Upper lobe of left lung (tissue), 6 donors: ENCODE results near the gene GABBR2. TPM values are rescaled to one million over a fixed set of nuclear protein-coding genes. Genes with fewer than 3 reads are reported as not detected.

ENCODE experiments used
- ATAC-seq, 2 donors: fragments of 200-7000 bp; cut with Tn5 transposase; one replicate each; pipeline ENCODE4 v1.9.1; 2022; ENCODE audit warnings: mild to moderate bottlenecking in 2 of 2, moderate library complexity in 2 of 2; ENCODE audit not compliant: low FRiP score in 2 of 2
- DNase-seq, 2 donors: peaks; one replicate each; pipeline ENCODE4 v3.0.0-alpha.2; 2019 to 2020
- H3K27ac ChIP-seq, 4 donors: fragments of 200-600 bp; sonication (generic); one replicate each; pipeline ENCODE4 v1.5.1; 2016 to 2019
- H3K27me3 ChIP-seq, 4 donors: fragments of 200-600 bp; sonication (generic); one replicate each; pipeline ENCODE4 v1.5.1; 2017 to 2019
- H3K36me3 ChIP-seq, 4 donors: fragments of 200-600 bp; sonication (generic); one replicate each; pipeline ENCODE4 v1.5.1; 2016 to 2019
- H3K4me1 ChIP-seq, 4 donors: fragments of 200-600 bp; sonication (generic); one replicate each; pipeline ENCODE4 v1.5.1; 2018 to 2019
- H3K4me3 ChIP-seq, 4 donors: fragments of 200-600 bp; sonication (generic); one replicate each; pipeline ENCODE4 v1.5.1; 2017 to 2019; ENCODE audit warnings: mild to moderate bottlenecking in 2 of 4, moderate library complexity in 1 of 4
- H3K9me3 ChIP-seq, 4 donors: fragments of 200-600 bp; sonication (generic); one replicate each; pipeline ENCODE4 v1.5.1; 2018 to 2019
- EP300 ChIP-seq, 4 donors: sonication (generic); formaldehyde crosslinking; IDR thresholded peaks; one replicate each; pipeline ENCODE4 v1.5.1; 2017; ENCODE audit warnings: antibody characterized with exemption in 4 of 4, control low read depth in 2 of 4
- POLR2A ChIP-seq, 4 donors: fragments of 450-650 bp; IDR thresholded peaks; one replicate each; pipeline ENCODE4 v1.5.1; 2016 to 2017; ENCODE audit warnings: antibody characterized with exemption in 4 of 4, mild to moderate bottlenecking in 2 of 4
- POLR2AphosphoS5 ChIP-seq, 2 donors: sonication (generic); formaldehyde crosslinking; IDR thresholded peaks; one replicate each; pipeline ENCODE4 v1.5.1; 2017; ENCODE audit warnings: antibody characterized with exemption in 2 of 2
- WGBS, 2 donors: methylation state at CpG; one replicate each; pipeline ENCODE4 v1.1.5; 2017 to 2018; 5-methylcytosine and 5-hydroxymethylcytosine counted together
- total RNA-seq, 6 donors: library from RNA; depleted of rRNA in 4 of 6; stranded (reverse); fragments of >200 nt in 4 of 6; gene quantifications; one replicate each; pipeline versions ENCODE4 v1.1.0 to v1.2.1, GENCODE V29; 2016 to 2021
- TF ChIP-seq, protein P1 (sequence below), 6 experiments: fragments of 450-650 bp in 4 of 6; fragments of 200-600 bp in 2 of 6; sonication (generic) in 2 of 6; IDR thresholded peaks; one replicate each; pipeline ENCODE4 v1.5.1; 2016 to 2019; ENCODE audit warnings: antibody characterized with exemption in 6 of 6
- donor health status: DM: no; HTN: no; CAD: no; lungs with moderate emphysema.
- donor health status: DM: no; HTN: yes; CAD: no; lungs with severe emphysema.

The GABBR2 gene
- total RNA-seq, 6 donors from 2014 or later = 0.15 to 1.00 (median 0.81) TPM; not detected in 1

DNA sequence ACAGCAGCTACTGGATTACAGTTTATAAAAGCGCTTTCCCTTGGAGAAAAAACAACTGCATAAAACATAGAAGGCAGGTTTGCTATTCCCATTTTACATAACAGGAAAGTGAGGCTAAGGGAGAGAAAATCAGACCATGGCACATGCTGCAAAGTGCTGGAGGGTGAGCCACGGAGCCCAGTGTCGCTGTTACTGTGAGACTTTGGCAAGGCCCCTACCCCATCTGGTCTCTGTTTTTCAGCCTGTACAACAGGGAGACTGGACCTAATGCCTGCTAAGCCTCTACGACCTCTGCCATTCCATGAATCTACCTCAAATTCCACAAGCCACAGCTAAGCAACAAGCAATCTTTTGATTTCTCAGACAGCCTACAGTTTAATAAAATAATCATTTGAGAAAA, 139.2 kb downstream of the GABBR2 start:
- Histone ChIP-seq H3K4me3 (no peak overlapping the region), H3K27me3 (no peaks in the 10 kb centered on the region), H3K4me1 (no peaks in the 10 kb centered on the region), H3K9me3 (no peaks in the 10 kb centered on the region), H3K27ac (no peak overlapping the region), H3K36me3 (no peaks in the 10 kb centered on the region)
- TF ChIP-seq POLR2AphosphoS5 (IDR thresholded peaks at IDR 0.05) (no peak), POLR2A (IDR thresholded peaks at IDR 0.05) (no peak), EP300 (IDR thresholded peaks at IDR 0.05) (no peak)
- TF ChIP-seq, protein P1, sequence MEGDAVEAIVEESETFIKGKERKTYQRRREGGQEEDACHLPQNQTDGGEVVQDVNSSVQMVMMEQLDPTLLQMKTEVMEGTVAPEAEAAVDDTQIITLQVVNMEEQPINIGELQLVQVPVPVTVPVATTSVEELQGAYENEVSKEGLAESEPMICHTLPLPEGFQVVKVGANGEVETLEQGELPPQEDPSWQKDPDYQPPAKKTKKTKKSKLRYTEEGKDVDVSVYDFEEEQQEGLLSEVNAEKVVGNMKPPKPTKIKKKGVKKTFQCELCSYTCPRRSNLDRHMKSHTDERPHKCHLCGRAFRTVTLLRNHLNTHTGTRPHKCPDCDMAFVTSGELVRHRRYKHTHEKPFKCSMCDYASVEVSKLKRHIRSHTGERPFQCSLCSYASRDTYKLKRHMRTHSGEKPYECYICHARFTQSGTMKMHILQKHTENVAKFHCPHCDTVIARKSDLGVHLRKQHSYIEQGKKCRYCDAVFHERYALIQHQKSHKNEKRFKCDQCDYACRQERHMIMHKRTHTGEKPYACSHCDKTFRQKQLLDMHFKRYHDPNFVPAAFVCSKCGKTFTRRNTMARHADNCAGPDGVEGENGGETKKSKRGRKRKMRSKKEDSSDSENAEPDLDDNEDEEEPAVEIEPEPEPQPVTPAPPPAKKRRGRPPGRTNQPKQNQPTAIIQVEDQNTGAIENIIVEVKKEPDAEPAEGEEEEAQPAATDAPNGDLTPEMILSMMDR (IDR thresholded peaks at IDR 0.05) = no peak
- 86 to 88% methylated on average over 4 of the region's 4 CpGs for WGBS, 2 donors
- ATAC-seq (no peak), DNase-seq (no peak)

DNA sequence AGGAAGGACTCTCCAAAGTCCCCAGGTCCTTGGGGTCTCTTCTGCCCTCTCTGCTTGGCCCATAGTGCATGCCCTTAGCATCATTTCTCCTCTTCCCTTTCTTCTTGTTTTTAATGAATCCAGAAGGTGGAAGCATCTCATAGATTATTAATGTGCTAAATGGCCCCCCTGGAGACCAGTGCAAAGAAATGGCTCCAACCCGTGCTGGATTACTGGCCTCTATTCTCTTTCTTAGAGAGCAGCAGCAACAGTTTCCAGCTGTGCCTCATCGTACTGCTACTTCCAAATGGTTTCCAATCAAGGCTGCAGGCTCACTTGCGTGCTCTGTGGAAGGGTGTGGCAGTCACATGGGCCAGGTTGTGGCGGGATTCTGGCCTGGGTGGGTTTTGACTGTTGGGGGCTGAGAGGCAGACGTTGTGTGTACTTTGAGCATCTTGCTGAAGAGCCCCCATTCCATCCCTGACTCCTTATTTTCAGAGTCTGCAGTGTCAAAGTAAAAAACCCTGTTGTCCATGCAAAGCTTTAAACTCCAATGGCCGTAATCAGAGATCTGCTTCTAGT, 139.7 kb downstream of the GABBR2 start:
- Histone ChIP-seq H3K9me3 (no peaks in the 10 kb centered on the region), H3K27me3 (no peaks in the 10 kb centered on the region), H3K27ac (no peak overlapping the region), H3K4me3 (no peak overlapping the region), H3K4me1 (no peaks in the 10 kb centered on the region), H3K36me3 (no peaks in the 10 kb centered on the region)
- TF ChIP-seq POLR2AphosphoS5 (IDR thresholded peaks at IDR 0.05) (no peak), EP300 (IDR thresholded peaks at IDR 0.05) (no peak), POLR2A (IDR thresholded peaks at IDR 0.05) (no peak)
- TF ChIP-seq, protein P1 (IDR thresholded peaks at IDR 0.05) = no peak
- 68 to 77% methylated on average over 6 of the region's 6 CpGs for WGBS, 2 donors
- DNase-seq = no peak
- no peak for ATAC-seq

DNA sequence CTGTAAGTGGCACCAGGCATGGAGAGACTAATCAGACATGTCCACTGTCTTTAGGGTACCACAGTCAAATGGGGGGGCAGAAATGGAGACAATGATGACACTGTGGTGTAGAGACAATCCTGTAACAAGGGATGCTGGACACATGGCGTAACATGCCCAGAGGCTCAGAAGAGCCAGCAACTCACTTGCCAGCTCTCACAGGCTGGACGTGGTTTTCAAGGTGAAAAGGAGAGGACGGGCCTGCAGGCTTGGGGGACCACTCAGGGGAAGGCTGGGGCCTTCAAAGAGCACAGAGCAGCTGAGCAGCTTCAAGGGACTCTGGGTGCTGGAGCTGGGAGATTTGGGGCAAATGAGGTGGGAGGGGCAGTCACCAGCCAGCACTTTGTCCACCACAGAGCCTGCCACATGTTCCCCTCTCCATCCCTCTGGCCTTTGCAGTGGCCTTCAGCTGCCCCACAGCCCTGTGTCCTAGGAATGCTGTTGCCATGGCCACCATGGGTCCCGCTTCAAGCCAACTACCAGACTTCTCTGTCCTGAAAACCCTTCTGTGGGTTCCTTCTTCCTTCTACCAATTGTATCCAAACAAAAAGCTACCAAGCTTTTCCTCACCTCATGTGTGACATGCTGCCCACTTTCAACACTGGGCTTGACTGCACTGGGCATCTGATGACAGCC, 140.4 kb downstream of the GABBR2 start:
- DNase-seq = no peak
- no peak for ATAC-seq
- WGBS, 2 donors = 85 to 90% methylated on average over 4 of the region's 4 CpGs
- Histone ChIP-seq H3K27me3 (no peaks in the 10 kb centered on the region), H3K27ac (no peak overlapping the region), H3K4me3 (no peak overlapping the region), H3K4me1 (no peaks in the 10 kb centered on the region), H3K36me3 (no peaks in the 10 kb centered on the region), H3K9me3 (no peaks in the 10 kb centered on the region)
- TF ChIP-seq POLR2A (IDR thresholded peaks at IDR 0.05) (no peak), EP300 (IDR thresholded peaks at IDR 0.05) (no peak), POLR2AphosphoS5 (IDR thresholded peaks at IDR 0.05) (no peak)
- TF ChIP-seq, protein P1 (IDR thresholded peaks at IDR 0.05) = no peak

DNA sequence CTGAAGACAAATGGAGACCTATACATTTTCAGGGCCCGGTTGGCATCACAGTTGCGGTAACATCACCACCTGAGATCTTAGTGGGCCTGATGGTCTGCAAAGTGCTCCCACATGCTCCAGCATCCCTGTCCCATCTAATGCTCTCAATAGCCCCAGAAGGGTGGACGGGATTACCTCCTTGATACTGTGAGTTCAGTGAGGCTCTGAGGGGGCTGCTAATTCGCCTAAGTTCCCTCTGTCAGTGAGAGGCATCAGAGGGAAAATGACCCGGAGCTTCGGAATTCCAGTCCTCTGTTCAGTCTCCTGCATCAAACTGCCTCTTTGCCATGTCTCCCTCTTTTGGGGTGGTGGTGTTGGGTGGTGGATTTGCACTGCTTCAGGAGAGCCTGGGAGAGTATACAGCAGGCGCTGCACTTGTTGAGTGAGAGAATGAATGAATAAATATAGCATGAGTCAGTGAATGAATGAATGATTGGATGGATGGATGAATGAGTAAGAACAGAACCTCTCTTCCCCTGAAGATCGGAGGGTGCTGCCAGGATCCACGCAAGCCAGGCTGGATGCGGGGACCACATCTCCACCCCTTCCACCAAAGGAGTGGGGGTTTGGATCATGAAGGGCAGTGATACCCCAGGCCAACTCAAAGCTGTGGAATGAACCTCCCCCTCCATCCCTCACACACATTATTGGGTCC, 141.0 kb downstream of the GABBR2 start:
- WGBS, 2 donors = 90 to 93% methylated on average over 8 to 10 of the region's 10 CpGs
- TF ChIP-seq POLR2AphosphoS5 (IDR thresholded peaks at IDR 0.05) (no peak), EP300 (IDR thresholded peaks at IDR 0.05) (no peak), POLR2A (IDR thresholded peaks at IDR 0.05) (no peak)
- TF ChIP-seq, protein P1 (IDR thresholded peaks at IDR 0.05) = no peak
- Histone ChIP-seq H3K4me3 (no peak overlapping the region), H3K36me3 (no peaks in the 10 kb centered on the region), H3K4me1 (no peaks in the 10 kb centered on the region), H3K27ac (no peak overlapping the region), H3K9me3 (no peaks in the 10 kb centered on the region), H3K27me3 (no peaks in the 10 kb centered on the region)
- no peak for DNase-seq
- ATAC-seq = no peak
